HPDE6-E6E7 (cell line): ENCODE data around the gene NR6A1.

Experiments
- DNase-seq: peaks from one replicate; pipeline ENCODE4 v3.0.0; 2011; ENCODE audit warnings: missing footprints; ENCODE audit errors: extremely low spot score

The NR6A1 gene

GRCh38 chr9:124574534-124575375 lies 196.4 kb downstream of the NR6A1 start:
- DNase-seq: peak; percentile 35

GRCh38 chr9:124570942-124571666 lies 200.0 kb downstream of the NR6A1 start:
- DNase-seq: no peak

- no peak for DNase-seq
Observed at GRCh38 chr9:124569942-124570341, 201.2 kb downstream of the NR6A1 start.

DNA sequence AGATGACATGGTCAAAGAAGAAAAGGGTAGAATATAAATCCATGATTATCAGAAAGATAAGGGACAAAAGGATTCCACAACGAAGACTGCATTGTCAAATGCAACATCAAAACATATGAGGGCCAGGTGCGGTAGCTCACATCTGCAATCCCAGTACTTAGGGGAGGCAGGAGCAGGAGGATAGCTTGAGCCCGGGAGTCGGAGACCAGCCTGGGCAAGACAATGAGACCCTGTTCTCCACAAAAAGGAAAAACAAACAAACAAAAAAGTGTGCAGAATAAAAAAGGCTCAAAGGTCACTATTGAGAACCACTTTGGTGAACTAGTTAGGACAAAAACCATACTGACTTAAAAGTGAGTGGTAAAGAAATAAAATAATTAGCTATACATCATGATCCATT lies 203.7 kb downstream of the NR6A1 start:
- no peak for DNase-seq

GRCh38 chr9:124562328-124562727 lies 208.8 kb downstream of the NR6A1 start:
- DNase-seq: no peak

GRCh38 chr9:124559871-124560270 lies 211.2 kb downstream of the NR6A1 start:
- peak; percentile 15 for DNase-seq

GRCh38 chr9:124558777-124559470 lies 212.2 kb downstream of the NR6A1 start:
- no peak for DNase-seq

- DNase-seq: no peak
Observed at GRCh38 chr9:124557895-124558294, 213.2 kb downstream of the NR6A1 start.

- DNase-seq: no peak
Observed at GRCh38 chr9:124555043-124555442, 216.1 kb downstream of the NR6A1 start.

GRCh38 chr9:124553738-124554137 lies 217.4 kb downstream of the NR6A1 start:
- no peak for DNase-seq

DNA sequence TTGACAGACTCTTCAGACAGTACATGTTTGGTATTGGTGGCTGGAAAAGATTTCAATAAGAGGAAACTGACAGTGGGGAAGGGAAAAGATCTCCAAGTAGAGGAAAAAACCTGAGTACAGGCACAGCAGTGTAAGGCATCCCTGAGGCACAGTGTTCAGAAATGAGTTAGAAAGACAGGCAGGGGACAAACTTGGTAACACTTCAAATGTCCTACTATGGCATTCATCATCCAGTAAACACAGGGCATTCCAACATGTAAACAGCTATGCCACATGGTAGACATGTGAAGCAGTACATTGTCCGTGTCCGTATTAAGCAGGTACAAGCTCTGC lies 218.9 kb downstream of the NR6A1 start:
- no peak for DNase-seq

GRCh38 chr9:124551472-124552272 lies 219.4 kb downstream of the NR6A1 start:
- peak; percentile 74 for DNase-seq

DNA sequence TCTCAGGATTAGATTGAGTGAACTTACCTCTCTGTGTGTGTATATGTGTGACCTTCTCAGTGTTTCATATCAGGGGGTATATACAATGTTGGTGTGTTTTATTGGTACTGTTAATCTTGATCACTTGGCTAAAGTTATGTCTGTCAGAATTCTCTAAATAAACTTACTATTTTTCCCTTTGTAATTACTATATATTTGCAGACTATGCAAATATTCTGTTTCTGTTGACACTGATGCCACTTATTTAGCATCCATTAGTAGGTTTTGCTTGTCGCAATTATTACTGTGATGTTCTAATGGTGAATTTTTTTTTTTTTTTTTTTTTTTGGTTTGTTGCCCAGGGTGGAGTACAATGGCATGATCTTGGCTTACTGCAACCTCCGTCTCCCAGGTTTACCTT lies 221.0 kb downstream of the NR6A1 start:
- DNase-seq: no peak

DNA sequence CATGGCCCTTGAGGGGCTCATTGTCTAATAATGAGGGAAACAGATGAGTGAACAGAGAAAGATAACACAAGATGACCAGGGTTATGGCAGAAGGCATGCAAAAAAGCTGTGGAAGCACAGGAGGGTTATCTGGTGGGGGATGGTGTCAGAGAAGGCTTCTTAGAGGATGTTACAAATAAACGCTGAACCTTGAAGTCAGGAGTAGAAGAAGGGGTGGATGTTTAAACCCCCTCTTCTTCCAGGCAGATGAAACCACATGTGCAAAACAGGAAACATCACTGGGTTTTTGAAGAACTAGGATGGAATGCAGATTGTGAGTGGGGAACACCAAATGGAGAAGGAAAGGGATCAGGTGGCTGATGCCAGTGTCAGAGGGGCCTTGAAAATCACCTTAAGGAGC lies 222.1 kb downstream of the NR6A1 start:
- no peak for DNase-seq

DNA sequence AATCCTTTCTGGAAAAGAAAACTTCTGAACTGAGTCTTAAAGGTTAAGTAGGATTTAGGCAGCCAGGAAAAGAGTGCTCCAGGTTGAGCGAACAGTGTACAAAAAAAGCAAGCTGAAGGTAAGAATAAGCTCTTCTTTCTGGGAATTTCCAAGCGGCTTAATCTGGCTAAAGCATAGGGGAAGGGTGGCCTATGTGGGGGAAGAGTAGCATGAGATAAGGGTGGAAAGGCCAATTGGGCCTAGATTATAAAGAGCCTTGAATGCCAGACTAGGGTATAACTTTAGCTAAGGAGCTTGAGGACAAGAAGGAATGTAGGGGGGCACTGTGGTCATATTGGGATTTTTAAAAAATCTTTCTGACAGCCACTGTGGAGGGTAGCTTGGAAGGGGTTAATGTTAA lies 226.6 kb downstream of the NR6A1 start:
- DNase-seq: no peak

DNA sequence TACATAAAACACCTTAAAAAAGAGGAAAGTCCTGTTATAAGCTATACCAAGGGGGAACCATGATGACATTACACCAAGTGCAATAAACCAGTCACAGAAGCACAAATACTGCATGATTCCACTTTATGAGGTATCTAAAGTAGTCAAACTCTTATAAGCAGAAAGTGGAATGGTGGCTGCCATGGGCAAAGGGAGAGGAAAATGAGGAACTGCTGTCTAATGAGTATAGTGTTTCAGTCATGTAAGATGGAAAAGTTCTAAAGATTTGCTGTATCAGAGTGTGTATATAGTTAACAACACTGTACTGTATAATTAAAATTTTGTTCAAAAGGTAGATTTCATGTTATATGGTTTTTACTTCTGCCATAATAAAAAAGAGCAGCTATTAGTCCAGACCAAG lies 229.3 kb downstream of the NR6A1 start:
- DNase-seq: no peak

- DNase-seq: no peak
Observed at GRCh38 chr9:124537926-124538325, 233.2 kb downstream of the NR6A1 start.

DNA sequence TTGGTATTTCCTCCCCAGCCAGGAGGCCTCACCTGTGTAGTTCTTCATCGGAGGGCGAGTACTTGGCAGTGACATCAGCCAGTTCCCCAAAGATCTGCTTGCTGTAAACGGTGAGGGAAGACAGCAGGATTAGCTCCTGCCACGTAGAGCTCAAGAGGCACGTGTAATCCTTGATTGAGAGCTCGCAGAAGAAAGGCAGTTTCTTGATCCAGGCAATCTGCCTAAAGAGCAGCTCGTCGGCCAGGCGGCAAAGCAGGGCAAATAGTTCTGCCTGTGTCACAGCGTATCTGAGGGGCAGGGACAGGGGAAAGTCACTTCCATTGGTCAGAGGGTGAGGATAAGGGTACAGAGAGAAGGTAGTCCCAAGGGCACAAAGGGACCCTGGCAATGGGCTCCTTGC lies 235.3 kb downstream of the NR6A1 start:
- DNase-seq: no peak

- no peak for DNase-seq
Observed at GRCh38 chr9:124532897-124533296, 238.2 kb downstream of the NR6A1 start.

DNA sequence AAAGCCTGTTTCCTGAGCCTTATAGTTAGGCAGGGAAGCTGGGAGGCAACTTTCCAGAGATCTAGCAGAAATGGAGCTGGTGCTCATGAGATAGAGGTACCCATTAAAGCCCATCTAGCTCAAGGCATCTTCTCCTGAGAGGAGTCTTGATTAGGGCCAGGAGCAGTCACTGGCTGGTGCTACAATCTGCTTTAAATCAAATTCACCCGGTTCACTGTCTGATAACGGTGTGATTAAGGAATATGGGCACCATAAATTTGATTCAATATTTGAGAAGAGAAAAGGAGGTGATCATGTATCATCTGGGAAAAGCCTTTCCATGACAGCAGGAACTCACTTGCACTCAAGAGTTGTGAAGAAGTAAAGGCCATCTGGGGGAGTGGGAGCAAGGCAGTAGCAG lies 240.0 kb downstream of the NR6A1 start:
- no peak for DNase-seq

DNA sequence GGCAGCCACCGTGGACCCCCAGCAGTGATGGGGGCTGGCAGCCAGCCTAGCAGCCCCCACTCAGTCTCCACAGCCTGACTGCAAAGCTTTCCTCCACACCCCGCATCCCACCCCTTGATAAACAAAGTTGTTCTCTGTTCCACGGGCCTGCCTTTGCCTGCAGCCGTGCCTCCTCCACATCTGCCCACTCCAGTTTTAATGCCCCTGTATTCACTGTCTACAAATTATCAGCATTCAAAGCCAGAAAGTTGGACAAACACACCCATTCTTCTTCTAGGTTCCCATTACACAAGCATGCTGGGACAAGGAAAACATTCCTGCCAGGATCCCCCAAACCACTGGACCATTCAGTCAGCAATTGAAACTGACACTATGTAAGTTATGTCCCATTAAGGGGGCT lies 240.9 kb downstream of the NR6A1 start:
- DNase-seq: no peak

- no peak for DNase-seq
Observed at GRCh38 chr9:124527781-124528180, 243.3 kb downstream of the NR6A1 start.
